ENCODE results near the gene CD151.

DNA sequence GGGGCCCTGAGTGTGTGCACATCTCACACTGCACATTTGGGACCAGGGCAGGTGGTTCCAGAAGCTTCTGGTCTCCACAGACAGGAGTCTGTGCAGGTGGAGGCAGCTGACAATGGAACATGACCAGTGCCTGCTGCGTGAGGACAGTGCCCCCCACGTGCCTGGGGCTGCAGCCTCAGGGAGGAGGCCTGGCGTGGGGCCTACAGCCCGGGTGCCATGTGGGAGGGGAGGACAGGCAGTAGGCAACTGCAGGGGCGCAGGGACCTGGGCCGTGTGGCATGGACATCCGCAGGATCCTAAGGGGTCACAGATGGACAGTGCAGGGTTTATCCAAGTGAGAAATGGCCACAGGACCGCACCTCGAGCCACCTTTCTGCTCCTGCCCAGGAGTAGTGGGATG lies 38.7 kb downstream of the CD151 start:
- TF ChIP-seq POLR2A (IDR thresholded peaks at IDR 0.05): no peak
- TF ChIP-seq, protein P1, sequence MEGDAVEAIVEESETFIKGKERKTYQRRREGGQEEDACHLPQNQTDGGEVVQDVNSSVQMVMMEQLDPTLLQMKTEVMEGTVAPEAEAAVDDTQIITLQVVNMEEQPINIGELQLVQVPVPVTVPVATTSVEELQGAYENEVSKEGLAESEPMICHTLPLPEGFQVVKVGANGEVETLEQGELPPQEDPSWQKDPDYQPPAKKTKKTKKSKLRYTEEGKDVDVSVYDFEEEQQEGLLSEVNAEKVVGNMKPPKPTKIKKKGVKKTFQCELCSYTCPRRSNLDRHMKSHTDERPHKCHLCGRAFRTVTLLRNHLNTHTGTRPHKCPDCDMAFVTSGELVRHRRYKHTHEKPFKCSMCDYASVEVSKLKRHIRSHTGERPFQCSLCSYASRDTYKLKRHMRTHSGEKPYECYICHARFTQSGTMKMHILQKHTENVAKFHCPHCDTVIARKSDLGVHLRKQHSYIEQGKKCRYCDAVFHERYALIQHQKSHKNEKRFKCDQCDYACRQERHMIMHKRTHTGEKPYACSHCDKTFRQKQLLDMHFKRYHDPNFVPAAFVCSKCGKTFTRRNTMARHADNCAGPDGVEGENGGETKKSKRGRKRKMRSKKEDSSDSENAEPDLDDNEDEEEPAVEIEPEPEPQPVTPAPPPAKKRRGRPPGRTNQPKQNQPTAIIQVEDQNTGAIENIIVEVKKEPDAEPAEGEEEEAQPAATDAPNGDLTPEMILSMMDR (IDR thresholded peaks at IDR 0.05): no peak

Data from esophagus squamous epithelium (tissue), 4 donors.